DOHH2 (cell line): ENCODE results near the gene GPX3.

ENCODE experiments used
- H3F3A ChIP-seq: fragments of 200-600 bp; sonication (generic), shearing (Covaris generic); 2 replicates; pipeline ENCODE4 v1.6.0; 2016; ENCODE audit warnings: antibody characterized with exemption, mild to moderate bottlenecking; ENCODE audit not compliant: control insufficient read depth, insufficient read depth
- H3K27ac ChIP-seq: fragments of 200-600 bp; sonication (generic); 2 replicates; pipeline ENCODE4 v1.5.1; 2014; ENCODE audit warnings: low read depth, mild to moderate bottlenecking, low read length, moderate library complexity
- H3K27me3 ChIP-seq: fragments of 200-600 bp; sonication (generic); 2 replicates; pipeline ENCODE4 v1.6.1; 2014; ENCODE audit warnings: mild to moderate bottlenecking, low read length, mixed read lengths; ENCODE audit not compliant: control insufficient read depth
- H3K36me3 ChIP-seq: fragments of 200-600 bp; sonication (generic); 2 replicates; pipeline ENCODE4 v1.6.1; 2014; ENCODE audit warnings: mild to moderate bottlenecking, low read length, moderate library complexity, mixed read lengths; ENCODE audit not compliant: control insufficient read depth
- H3K4me1 ChIP-seq: fragments of 200-600 bp; sonication (generic); 2 replicates; pipeline ENCODE4 v1.6.1; 2014; ENCODE audit warnings: mild to moderate bottlenecking, low read length, mixed read lengths; ENCODE audit not compliant: control insufficient read depth
- H3K4me2 ChIP-seq: fragments of 200-600 bp; sonication (generic); 2 replicates; pipeline ENCODE4 v1.6.0; 2014; ENCODE audit warnings: mild to moderate bottlenecking, low read length, moderate library complexity
- H3K4me3 ChIP-seq: fragments of 200-600 bp; sonication (generic); 2 replicates; pipeline ENCODE4 v1.5.1; 2014; ENCODE audit warnings: mild to moderate bottlenecking, low read length, mixed read lengths
- H3K79me2 ChIP-seq: fragments of 200-600 bp; sonication (generic); 2 replicates; pipeline ENCODE4 v1.6.1; 2014; ENCODE audit warnings: mild to moderate bottlenecking, low read length, mixed read lengths; ENCODE audit not compliant: control insufficient read depth
- H3K9me2 ChIP-seq: fragments of 200-600 bp; sonication (generic); replicated peaks from 2 replicates; pipeline ENCODE4 v1.6.1; 2014; ENCODE audit warnings: mild to moderate bottlenecking, low read length, mixed read lengths; ENCODE audit not compliant: control insufficient read depth
- H3K9me3 ChIP-seq: fragments of 200-600 bp; sonication (generic); 2 replicates; pipeline ENCODE4 v1.6.1; 2014; ENCODE audit warnings: antibody characterized with exemption, low read length, mixed read lengths; ENCODE audit not compliant: control insufficient read depth, insufficient read depth
- H4K20me1 ChIP-seq: fragments of 200-600 bp; sonication (generic); 2 replicates; pipeline ENCODE4 v1.6.0; 2014; ENCODE audit warnings: low read depth, mild to moderate bottlenecking, antibody characterized with exemption, low read length, moderate library complexity; ENCODE audit not compliant: control insufficient read depth, insufficient read depth
- EZH2phosphoT487 ChIP-seq: fragments of 200-600 bp; sonication (generic); IDR thresholded peaks from 2 replicates; pipeline ENCODE4 v1.6.1; 2017; ENCODE audit warnings: borderline replicate concordance, mild to moderate bottlenecking, antibody characterized with exemption, low read length, moderate library complexity, mixed read lengths
- TF ChIP-seq, protein P1 (sequence below): fragments of 200-600 bp; sonication (generic); IDR thresholded peaks from one replicate; pipeline ENCODE4 v1.5.1; 2014; ENCODE audit warnings: antibody characterized with exemption, mild to moderate bottlenecking, low read depth, low read length; ENCODE audit not compliant: poor library complexity, severe bottlenecking

The GPX3 gene

DNA sequence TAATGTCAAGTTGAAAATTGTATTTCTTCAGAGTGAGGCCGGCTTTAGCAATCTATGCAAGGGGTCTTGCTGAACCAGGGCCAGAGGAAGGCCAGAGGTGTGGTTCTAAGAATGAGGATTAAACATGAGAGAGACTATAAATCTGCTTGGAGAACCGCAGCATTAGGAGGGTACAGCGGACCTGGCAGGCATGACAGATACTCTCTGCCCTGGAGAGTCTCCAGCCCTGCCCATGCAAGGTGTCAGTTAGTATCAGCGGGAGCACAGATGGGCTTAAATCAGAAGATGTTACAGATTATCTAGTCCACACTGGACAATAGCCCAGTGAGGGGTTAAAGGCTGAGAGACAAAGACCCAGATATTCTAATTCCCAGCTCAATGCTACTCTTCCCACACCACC is 11.5 kb upstream of the GPX3 start:
- Histone ChIP-seq H3F3A (no peaks in the 10 kb centered on the region), H3K9me3 (no peaks in the 10 kb centered on the region), H3K4me3 (no peak overlapping the region), H3K9me2 (no peaks in the 10 kb centered on the region), H3K4me2 (no peak overlapping the region), H3K36me3 (no peaks in the 10 kb centered on the region), H3K27ac (no peak overlapping the region), H3K4me1 (no peaks in the 10 kb centered on the region), H3K79me2 (no peaks in the 10 kb centered on the region), H3K27me3 (peaks cover 14% of the 10 kb centered on the region), H4K20me1 (no peaks in the 10 kb centered on the region)
- TF ChIP-seq EZH2phosphoT487 = no peak
- TF ChIP-seq, protein P1, sequence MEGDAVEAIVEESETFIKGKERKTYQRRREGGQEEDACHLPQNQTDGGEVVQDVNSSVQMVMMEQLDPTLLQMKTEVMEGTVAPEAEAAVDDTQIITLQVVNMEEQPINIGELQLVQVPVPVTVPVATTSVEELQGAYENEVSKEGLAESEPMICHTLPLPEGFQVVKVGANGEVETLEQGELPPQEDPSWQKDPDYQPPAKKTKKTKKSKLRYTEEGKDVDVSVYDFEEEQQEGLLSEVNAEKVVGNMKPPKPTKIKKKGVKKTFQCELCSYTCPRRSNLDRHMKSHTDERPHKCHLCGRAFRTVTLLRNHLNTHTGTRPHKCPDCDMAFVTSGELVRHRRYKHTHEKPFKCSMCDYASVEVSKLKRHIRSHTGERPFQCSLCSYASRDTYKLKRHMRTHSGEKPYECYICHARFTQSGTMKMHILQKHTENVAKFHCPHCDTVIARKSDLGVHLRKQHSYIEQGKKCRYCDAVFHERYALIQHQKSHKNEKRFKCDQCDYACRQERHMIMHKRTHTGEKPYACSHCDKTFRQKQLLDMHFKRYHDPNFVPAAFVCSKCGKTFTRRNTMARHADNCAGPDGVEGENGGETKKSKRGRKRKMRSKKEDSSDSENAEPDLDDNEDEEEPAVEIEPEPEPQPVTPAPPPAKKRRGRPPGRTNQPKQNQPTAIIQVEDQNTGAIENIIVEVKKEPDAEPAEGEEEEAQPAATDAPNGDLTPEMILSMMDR = no peak

DNA sequence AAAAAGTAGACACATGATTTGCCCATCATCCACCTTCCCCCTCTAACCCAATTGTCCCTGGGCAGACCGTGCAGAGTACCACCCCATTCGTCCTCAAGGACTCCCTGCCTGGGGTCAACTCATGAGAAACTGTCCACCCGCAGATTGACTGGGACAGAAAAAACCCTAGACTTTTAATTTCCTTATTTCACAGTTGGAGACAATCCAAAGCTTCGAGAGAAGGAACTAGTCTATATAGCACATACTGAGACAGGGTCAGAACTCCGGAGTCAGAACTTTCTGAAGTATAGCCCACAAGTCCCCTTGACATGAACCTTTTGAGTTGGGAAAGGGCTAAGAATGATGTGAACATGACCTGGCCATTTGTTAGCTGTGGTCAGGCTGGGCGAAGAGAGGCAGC is 7.5 kb upstream of the GPX3 start:
- Histone ChIP-seq H3K27ac (no peak overlapping the region), H3K9me2 (no peaks in the 10 kb centered on the region), H3K4me2 (no peak overlapping the region), H3K4me1 (no peaks in the 10 kb centered on the region), H4K20me1 (no peaks in the 10 kb centered on the region), H3K4me3 (no peak overlapping the region), H3F3A (no peaks in the 10 kb centered on the region), H3K27me3 (peaks cover 12% of the 10 kb centered on the region; the same call in 1 of the 2 replicates), H3K9me3 (no peaks in the 10 kb centered on the region), H3K79me2 (no peaks in the 10 kb centered on the region), H3K36me3 (no peaks in the 10 kb centered on the region)
- TF ChIP-seq EZH2phosphoT487 = no peak
- TF ChIP-seq, protein P1 = no peak

DNA sequence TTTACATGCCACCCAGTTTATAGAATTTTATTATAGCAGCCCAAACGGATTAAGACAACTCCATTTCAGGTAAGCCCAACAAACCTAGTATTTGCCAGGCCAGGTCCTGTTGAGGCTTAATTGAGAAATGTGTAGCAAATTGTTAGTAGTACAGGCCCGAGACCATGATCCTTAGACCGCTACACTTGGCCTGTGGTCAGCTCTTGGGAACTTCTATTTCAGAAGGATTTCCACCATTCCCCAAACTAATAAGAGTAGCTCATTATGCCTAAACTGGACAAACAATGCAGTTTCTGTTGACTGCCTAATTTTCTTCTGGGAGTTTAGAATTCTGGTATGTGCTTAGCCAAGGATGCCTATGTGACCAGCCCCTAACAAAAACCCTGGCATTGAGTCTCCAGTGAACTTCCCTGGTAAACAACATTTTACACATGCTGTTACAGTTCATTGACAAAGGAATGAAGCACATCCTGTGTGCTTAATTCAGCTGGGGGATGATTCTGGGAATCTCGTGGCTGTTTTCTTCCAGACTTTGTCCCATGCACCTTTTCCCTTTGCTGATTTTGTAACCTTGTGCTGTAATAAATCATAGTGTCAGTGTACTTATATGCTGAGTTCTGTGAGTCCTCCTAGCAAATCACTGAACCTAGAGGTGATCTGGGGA is 5.6 kb upstream of the GPX3 start:
- TF ChIP-seq EZH2phosphoT487 = no peak
- TF ChIP-seq, protein P1 = no peak
- Histone ChIP-seq H3F3A (no peaks in the 10 kb centered on the region), H3K27me3 (peaks cover 12% of the 10 kb centered on the region; the same call in 1 of the 2 replicates), H3K27ac (no peak overlapping the region), H3K9me2 (no peaks in the 10 kb centered on the region), H3K9me3 (no peaks in the 10 kb centered on the region), H3K36me3 (no peaks in the 10 kb centered on the region), H3K4me3 (no peak overlapping the region), H3K4me1 (no peaks in the 10 kb centered on the region), H3K4me2 (no peak overlapping the region), H4K20me1 (no peaks in the 10 kb centered on the region), H3K79me2 (no peaks in the 10 kb centered on the region)
